GM23338 (cell line): Measurements from ENCODE around the gene FAM20A. TPM values are rescaled to one million over a fixed set of nuclear protein-coding genes. Genes with fewer than 3 reads are reported as not detected.

Experiments
- ATAC-seq: fragments of 200-7000 bp; cut with Tn5 transposase; 3 replicates; pipeline ENCODE4 v1.9.1; 2020
- DNase-seq: peaks from one replicate; pipeline ENCODE4 v3.0.0-alpha.2; 2015; ENCODE audit warnings: low spot score
- H2AFZ ChIP-seq: fragments of 200-600 bp; sonication (generic); 2 replicates; pipeline ENCODE4 v1.8.0; 2016; ENCODE audit warnings: antibody characterized with exemption, mild to moderate bottlenecking, moderate library complexity
- H3F3A ChIP-seq: fragments of 200-600 bp; sonication (generic); replicated peaks from 2 replicates; pipeline ENCODE4 v1.8.0; 2017; ENCODE audit warnings: antibody characterized with exemption, mixed run types, low read depth
- H3K27ac ChIP-seq: fragments of 200-600 bp; sonication (generic); 2 replicates; pipeline ENCODE4 v1.6.1; 2016; ENCODE audit warnings: low read depth
- H3K27me3 ChIP-seq: fragments of 200-600 bp; sonication (generic); 2 replicates; pipeline ENCODE4 v1.8.0; 2016; ENCODE audit warnings: mild to moderate bottlenecking, mixed run types, moderate library complexity; ENCODE audit not compliant: insufficient read depth
- H3K36me3 ChIP-seq: fragments of 200-600 bp; sonication (generic); 2 replicates; pipeline ENCODE4 v1.8.0; 2016; ENCODE audit warnings: mild to moderate bottlenecking; ENCODE audit not compliant: insufficient read depth
- H3K4me1 ChIP-seq: fragments of 200-600 bp; sonication (generic); 2 replicates; pipeline ENCODE4 v1.8.0; 2016; ENCODE audit warnings: mild to moderate bottlenecking, moderate library complexity; ENCODE audit not compliant: insufficient read depth
- H3K4me2 ChIP-seq: fragments of 200-600 bp; sonication (generic); 2 replicates; pipeline ENCODE4 v1.7.1; 2017; ENCODE audit warnings: mixed run types
- H3K4me3 ChIP-seq: fragments of 200-600 bp; sonication (generic); 2 replicates; pipeline ENCODE4 v1.6.1; 2016; ENCODE audit warnings: mixed run types
- H3K79me2 ChIP-seq: fragments of 200-600 bp; sonication (generic); replicated peaks from 2 replicates; pipeline ENCODE4 v1.8.0; 2017; ENCODE audit warnings: mild to moderate bottlenecking; ENCODE audit not compliant: insufficient read depth
- H3K9me2 ChIP-seq: fragments of 200-600 bp; sonication (generic); 2 replicates; pipeline ENCODE4 v1.8.0; 2017; ENCODE audit not compliant: insufficient read depth
- H4K20me1 ChIP-seq: fragments of 200-600 bp; sonication (generic); replicated peaks from 2 replicates; pipeline ENCODE4 v1.8.0; 2017; ENCODE audit warnings: mild to moderate bottlenecking; ENCODE audit not compliant: insufficient read depth
- H3K27ac Mint-ChIP-seq: 2 replicates; pipeline ENCODE4 v1.8.0; 2020; ENCODE audit warnings: inconsistent platforms, mild to moderate bottlenecking, moderate library complexity, mixed read lengths
- H3K27me3 Mint-ChIP-seq: 3 replicates; pipeline ENCODE4 v1.8.0; 2022; ENCODE audit warnings: low read depth, mild to moderate bottlenecking, moderate library complexity, mixed read lengths, inconsistent platforms; ENCODE audit not compliant: insufficient read depth, poor library complexity
- H3K36me3 Mint-ChIP-seq: 3 replicates; pipeline ENCODE4 v1.8.0; 2021; ENCODE audit warnings: low read depth, mild to moderate bottlenecking, inconsistent platforms, moderate library complexity, mixed read lengths
- H3K4me1 Mint-ChIP-seq: 3 replicates; pipeline ENCODE4 v1.8.0; 2020; ENCODE audit warnings: mild to moderate bottlenecking, inconsistent platforms, mixed read lengths
- H3K4me3 Mint-ChIP-seq: 3 replicates; pipeline ENCODE4 v1.8.0; 2021; ENCODE audit warnings: moderate library complexity, mild to moderate bottlenecking, inconsistent platforms, mixed read lengths
- H3K9me3 Mint-ChIP-seq: 3 replicates; pipeline ENCODE4 v1.8.0; 2020; ENCODE audit warnings: moderate library complexity, mild to moderate bottlenecking, inconsistent platforms, mixed read lengths
- CREB1 ChIP-seq: fragments of 250-450 bp; sonication (Bioruptor Pico); IDR thresholded peaks from 2 replicates; pipeline ENCODE4 v1.5.0; 2020; ENCODE audit warnings: low read depth, mild to moderate bottlenecking, moderate library complexity
- EZH2 ChIP-seq: fragments of 200-600 bp; sonication (generic); IDR thresholded peaks from one replicate; pipeline ENCODE4 v1.8.0; 2017; ENCODE audit warnings: antibody characterized with exemption, mild to moderate bottlenecking, low read depth; ENCODE audit not compliant: unreplicated experiment
- EZH2phosphoT487 ChIP-seq: fragments of 200-600 bp; sonication (generic); IDR thresholded peaks from one replicate; pipeline ENCODE4 v1.8.1; 2018; ENCODE audit warnings: antibody characterized with exemption; ENCODE audit not compliant: unreplicated experiment
- JUNB ChIP-seq: IDR thresholded peaks from one replicate; pipeline ENCODE4 v1.6.1; 2016; ENCODE audit warnings: antibody characterized with exemption; ENCODE audit not compliant: unreplicated experiment
- NANOG ChIP-seq: IDR thresholded peaks from 2 replicates; pipeline ENCODE4 v1.6.1; 2016; ENCODE audit warnings: antibody characterized with exemption, borderline replicate concordance
- POLR2AphosphoS5 ChIP-seq: IDR thresholded peaks from 2 replicates; pipeline ENCODE4 v1.6.1; 2016; ENCODE audit warnings: antibody characterized with exemption, low read depth
- STAT1 ChIP-seq: IDR thresholded peaks from one replicate; pipeline ENCODE4 v1.6.1; 2016; ENCODE audit warnings: antibody characterized with exemption; ENCODE audit not compliant: unreplicated experiment
- ZNF114 ChIP-seq: fragments of 250-450 bp; sonication (Bioruptor Pico); IDR thresholded peaks from 2 replicates; pipeline ENCODE4 v1.5.0; 2020; ENCODE audit warnings: mild to moderate bottlenecking, moderate library complexity
- ZNF331 ChIP-seq: fragments of 250-450 bp; sonication (Bioruptor Pico); IDR thresholded peaks from 2 replicates; pipeline ENCODE4 v1.5.0; 2020; ENCODE audit warnings: low read depth, mild to moderate bottlenecking, moderate library complexity
- polyA plus RNA-seq: library from polyadenylated mRNA; unstranded; fragments of >200 nt; fragmentation: Nextera tagmentation; extraction: Ambion mirVana; gene quantifications from 2 replicates; pipeline ENCODE4 v1.2.1, GENCODE V29; 2016
- total RNA-seq: library from RNA; depleted of rRNA; stranded (reverse); fragments of >200 nt; shearing (Covaris generic); gene quantifications from 2 replicates; pipeline ENCODE4 v1.2.3, GENCODE V29; 2014
- TF ChIP-seq, protein P1 (sequence below): IDR thresholded peaks from 2 replicates; pipeline ENCODE4 v1.6.1; 2016; ENCODE audit warnings: antibody characterized with exemption
- TF ChIP-seq, protein P2 (sequence below), 2 experiments: fragments of 200-600 bp in 1 of 2; sonication (generic) in 1 of 2; conservative IDR thresholded peaks; 2 replicates each; pipeline versions ENCODE4 v1.5.1 to v1.6.1; 2016 to 2017; ENCODE audit warnings: antibody characterized with exemption in 2 of 2, low read depth in 2 of 2, mild to moderate bottlenecking in 2 of 2, moderate library complexity in 1 of 2
- TF ChIP-seq, protein P3 (sequence below): IDR thresholded peaks from one replicate; pipeline ENCODE4 v1.6.1; 2018; ENCODE audit warnings: antibody characterized with exemption; ENCODE audit not compliant: unreplicated experiment
- TF ChIP-seq, protein P4 (sequence below): fragments of 250-450 bp; sonication (Bioruptor Pico); IDR thresholded peaks from 2 replicates; pipeline ENCODE4 v1.5.0; 2020; ENCODE audit warnings: mild to moderate bottlenecking, moderate library complexity

The FAM20A gene
- total and polyA plus RNA-seq, 2 experiments from 2014 or later: 1.3 to 1.6 TPM

DNA sequence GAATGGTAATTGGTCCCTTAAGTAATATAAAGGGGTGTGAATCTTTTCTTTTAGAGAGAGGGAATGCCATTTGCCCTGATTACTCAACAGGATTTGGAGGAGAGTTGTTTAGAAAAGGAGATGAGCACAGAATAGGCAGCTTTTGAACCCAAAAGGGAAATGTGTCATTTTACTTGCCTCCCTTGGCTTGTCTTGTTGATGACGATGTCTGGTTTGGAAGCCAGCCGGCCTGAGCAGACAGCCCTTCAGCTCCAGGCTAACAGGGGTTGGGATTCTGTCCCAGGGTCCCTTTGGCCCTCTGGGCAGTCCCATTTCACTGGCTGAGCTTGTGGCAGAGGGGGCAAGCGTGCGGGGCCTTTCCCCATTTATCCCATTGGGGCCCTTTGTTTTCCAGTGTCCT is 111.2 kb downstream of the FAM20A start:
- Histone ChIP-seq H3K4me3 (no peak overlapping the region), H3K27me3 (no peaks in the 10 kb centered on the region), H2AFZ (no peak overlapping the region), H4K20me1 (no peaks in the 10 kb centered on the region), H3K27ac (no peak overlapping the region), H3K79me2 (no peaks in the 10 kb centered on the region), H3K9me2 (no peaks in the 10 kb centered on the region), H3F3A (no peaks in the 10 kb centered on the region), H3K4me1 (no peaks in the 10 kb centered on the region; the same call in 1 of the 2 replicates), H3K4me2 (no peak overlapping the region), H3K36me3 (no peaks in the 10 kb centered on the region)
- Mint-ChIP-seq H3K4me1 (no peaks in the 10 kb centered on the region; the same call in 2 of the 3 replicates), H3K4me3 (no peak overlapping the region), H3K27me3 (peaks cover 5% of the 10 kb centered on the region), H3K27ac (no peak overlapping the region), H3K36me3 (no peaks in the 10 kb centered on the region), H3K9me3 (no peaks in the 10 kb centered on the region)
- DNase-seq: no peak
- TF ChIP-seq ZNF331 (CRISPR knock-in tag) (no peak), ZNF114 (no peak), STAT1 (no peak), POLR2AphosphoS5 (no peak), JUNB (no peak), NANOG (no peak), EZH2 (no peak), CREB1 (CRISPR knock-in tag) (no peak), EZH2phosphoT487 (no peak)
- TF ChIP-seq, protein P1, sequence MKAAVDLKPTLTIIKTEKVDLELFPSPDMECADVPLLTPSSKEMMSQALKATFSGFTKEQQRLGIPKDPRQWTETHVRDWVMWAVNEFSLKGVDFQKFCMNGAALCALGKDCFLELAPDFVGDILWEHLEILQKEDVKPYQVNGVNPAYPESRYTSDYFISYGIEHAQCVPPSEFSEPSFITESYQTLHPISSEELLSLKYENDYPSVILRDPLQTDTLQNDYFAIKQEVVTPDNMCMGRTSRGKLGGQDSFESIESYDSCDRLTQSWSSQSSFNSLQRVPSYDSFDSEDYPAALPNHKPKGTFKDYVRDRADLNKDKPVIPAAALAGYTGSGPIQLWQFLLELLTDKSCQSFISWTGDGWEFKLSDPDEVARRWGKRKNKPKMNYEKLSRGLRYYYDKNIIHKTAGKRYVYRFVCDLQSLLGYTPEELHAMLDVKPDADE: no peak
- TF ChIP-seq, protein P2, sequence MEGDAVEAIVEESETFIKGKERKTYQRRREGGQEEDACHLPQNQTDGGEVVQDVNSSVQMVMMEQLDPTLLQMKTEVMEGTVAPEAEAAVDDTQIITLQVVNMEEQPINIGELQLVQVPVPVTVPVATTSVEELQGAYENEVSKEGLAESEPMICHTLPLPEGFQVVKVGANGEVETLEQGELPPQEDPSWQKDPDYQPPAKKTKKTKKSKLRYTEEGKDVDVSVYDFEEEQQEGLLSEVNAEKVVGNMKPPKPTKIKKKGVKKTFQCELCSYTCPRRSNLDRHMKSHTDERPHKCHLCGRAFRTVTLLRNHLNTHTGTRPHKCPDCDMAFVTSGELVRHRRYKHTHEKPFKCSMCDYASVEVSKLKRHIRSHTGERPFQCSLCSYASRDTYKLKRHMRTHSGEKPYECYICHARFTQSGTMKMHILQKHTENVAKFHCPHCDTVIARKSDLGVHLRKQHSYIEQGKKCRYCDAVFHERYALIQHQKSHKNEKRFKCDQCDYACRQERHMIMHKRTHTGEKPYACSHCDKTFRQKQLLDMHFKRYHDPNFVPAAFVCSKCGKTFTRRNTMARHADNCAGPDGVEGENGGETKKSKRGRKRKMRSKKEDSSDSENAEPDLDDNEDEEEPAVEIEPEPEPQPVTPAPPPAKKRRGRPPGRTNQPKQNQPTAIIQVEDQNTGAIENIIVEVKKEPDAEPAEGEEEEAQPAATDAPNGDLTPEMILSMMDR (conservative IDR thresholded peaks at IDR 0.05; ENCODE audit: low read depth in 2 of 2): no peak
- TF ChIP-seq, protein P3, sequence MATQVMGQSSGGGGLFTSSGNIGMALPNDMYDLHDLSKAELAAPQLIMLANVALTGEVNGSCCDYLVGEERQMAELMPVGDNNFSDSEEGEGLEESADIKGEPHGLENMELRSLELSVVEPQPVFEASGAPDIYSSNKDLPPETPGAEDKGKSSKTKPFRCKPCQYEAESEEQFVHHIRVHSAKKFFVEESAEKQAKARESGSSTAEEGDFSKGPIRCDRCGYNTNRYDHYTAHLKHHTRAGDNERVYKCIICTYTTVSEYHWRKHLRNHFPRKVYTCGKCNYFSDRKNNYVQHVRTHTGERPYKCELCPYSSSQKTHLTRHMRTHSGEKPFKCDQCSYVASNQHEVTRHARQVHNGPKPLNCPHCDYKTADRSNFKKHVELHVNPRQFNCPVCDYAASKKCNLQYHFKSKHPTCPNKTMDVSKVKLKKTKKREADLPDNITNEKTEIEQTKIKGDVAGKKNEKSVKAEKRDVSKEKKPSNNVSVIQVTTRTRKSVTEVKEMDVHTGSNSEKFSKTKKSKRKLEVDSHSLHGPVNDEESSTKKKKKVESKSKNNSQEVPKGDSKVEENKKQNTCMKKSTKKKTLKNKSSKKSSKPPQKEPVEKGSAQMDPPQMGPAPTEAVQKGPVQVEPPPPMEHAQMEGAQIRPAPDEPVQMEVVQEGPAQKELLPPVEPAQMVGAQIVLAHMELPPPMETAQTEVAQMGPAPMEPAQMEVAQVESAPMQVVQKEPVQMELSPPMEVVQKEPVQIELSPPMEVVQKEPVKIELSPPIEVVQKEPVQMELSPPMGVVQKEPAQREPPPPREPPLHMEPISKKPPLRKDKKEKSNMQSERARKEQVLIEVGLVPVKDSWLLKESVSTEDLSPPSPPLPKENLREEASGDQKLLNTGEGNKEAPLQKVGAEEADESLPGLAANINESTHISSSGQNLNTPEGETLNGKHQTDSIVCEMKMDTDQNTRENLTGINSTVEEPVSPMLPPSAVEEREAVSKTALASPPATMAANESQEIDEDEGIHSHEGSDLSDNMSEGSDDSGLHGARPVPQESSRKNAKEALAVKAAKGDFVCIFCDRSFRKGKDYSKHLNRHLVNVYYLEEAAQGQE: no peak
- TF ChIP-seq, protein P4, sequence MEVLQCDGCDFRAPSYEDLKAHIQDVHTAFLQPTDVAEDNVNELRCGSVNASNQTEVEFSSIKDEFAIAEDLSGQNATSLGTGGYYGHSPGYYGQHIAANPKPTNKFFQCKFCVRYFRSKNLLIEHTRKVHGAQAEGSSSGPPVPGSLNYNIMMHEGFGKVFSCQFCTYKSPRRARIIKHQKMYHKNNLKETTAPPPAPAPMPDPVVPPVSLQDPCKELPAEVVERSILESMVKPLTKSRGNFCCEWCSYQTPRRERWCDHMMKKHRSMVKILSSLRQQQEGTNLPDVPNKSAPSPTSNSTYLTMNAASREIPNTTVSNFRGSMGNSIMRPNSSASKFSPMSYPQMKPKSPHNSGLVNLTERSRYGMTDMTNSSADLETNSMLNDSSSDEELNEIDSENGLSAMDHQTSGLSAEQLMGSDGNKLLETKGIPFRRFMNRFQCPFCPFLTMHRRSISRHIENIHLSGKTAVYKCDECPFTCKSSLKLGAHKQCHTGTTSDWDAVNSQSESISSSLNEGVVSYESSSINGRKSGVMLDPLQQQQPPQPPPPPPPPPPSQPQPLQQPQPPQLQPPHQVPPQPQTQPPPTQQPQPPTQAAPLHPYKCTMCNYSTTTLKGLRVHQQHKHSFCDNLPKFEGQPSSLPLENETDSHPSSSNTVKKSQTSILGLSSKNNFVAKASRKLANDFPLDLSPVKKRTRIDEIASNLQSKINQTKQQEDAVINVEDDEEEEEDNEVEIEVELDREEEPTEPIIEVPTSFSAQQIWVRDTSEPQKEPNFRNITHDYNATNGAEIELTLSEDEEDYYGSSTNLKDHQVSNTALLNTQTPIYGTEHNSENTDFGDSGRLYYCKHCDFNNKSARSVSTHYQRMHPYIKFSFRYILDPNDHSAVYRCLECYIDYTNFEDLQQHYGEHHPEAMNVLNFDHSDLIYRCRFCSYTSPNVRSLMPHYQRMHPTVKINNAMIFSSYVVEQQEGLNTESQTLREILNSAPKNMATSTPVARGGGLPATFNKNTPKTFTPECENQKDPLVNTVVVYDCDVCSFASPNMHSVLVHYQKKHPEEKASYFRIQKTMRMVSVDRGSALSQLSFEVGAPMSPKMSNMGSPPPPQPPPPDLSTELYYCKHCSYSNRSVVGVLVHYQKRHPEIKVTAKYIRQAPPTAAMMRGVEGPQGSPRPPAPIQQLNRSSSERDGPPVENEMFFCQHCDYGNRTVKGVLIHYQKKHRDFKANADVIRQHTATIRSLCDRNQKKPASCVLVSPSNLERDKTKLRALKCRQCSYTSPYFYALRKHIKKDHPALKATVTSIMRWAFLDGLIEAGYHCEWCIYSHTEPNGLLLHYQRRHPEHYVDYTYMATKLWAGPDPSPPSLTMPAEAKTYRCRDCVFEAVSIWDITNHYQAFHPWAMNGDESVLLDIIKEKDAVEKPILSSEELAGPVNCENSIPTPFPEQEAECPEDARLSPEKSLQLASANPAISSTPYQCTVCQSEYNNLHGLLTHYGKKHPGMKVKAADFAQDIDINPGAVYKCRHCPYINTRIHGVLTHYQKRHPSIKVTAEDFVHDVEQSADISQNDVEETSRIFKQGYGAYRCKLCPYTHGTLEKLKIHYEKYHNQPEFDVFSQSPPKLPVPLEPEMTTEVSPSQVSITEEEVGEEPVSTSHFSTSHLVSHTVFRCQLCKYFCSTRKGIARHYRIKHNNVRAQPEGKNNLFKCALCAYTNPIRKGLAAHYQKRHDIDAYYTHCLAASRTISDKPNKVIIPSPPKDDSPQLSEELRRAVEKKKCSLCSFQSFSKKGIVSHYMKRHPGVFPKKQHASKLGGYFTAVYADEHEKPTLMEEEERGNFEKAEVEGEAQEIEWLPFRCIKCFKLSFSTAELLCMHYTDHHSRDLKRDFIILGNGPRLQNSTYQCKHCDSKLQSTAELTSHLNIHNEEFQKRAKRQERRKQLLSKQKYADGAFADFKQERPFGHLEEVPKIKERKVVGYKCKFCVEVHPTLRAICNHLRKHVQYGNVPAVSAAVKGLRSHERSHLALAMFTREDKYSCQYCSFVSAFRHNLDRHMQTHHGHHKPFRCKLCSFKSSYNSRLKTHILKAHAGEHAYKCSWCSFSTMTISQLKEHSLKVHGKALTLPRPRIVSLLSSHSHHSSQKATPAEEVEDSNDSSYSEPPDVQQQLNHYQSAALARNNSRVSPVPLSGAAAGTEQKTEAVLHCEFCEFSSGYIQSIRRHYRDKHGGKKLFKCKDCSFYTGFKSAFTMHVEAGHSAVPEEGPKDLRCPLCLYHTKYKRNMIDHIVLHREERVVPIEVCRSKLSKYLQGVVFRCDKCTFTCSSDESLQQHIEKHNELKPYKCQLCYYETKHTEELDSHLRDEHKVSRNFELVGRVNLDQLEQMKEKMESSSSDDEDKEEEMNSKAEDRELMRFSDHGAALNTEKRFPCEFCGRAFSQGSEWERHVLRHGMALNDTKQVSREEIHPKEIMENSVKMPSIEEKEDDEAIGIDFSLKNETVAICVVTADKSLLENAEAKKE: no peak
- ATAC-seq: no peak
